NB4 (cell line): Measurements from ENCODE around the gene PPP4R4.

Experiments
- DNase-seq: peaks from one replicate; pipeline ENCODE4 v3.0.0; 2010; ENCODE audit warnings: low read depth
- H3K4me3 ChIP-seq: one replicate; pipeline ENCODE4 v1.5.1; 2011; ENCODE audit warnings: mild to moderate bottlenecking, low read depth, low read length, moderate library complexity
- MYC ChIP-seq: IDR thresholded peaks from 2 replicates; pipeline ENCODE4 v1.6.1; 2011; ENCODE audit warnings: low read depth, low read length
- POLR2A ChIP-seq: IDR thresholded peaks from 2 replicates; pipeline ENCODE4 v1.6.1; 2011; ENCODE audit warnings: mild to moderate bottlenecking; ENCODE audit not compliant: insufficient read length; ENCODE audit errors: extremely low read depth
- TF ChIP-seq, protein P1 (sequence below): IDR thresholded peaks from 2 replicates; pipeline ENCODE4 v1.6.1; 2011; ENCODE audit warnings: low read depth, low read length
- TF ChIP-seq, protein P2 (sequence below): IDR thresholded peaks from one replicate; pipeline ENCODE4 v1.5.1; 2012; ENCODE audit warnings: low read depth, low read length

The PPP4R4 gene

DNA sequence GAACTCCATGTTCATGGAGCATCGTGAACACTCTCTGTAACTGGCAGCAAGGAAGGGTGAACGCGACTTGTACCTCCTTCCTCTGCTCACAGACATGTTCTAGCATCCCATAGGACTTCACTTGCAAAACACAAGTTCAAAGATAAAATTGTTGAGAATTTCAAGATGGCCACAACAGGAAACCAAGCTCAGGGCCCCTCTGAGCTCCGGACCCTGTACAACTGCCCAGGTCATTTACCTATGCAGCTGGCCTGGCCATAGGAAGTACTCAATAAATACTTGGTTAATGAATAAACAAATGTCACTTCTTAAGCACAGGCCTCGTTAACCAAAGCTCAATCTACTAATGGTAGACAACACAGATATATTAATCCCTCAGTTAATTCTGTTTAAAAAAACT is 11.7 kb upstream of the PPP4R4 start:
- H3K4me3 ChIP-seq, result no peak overlapping the region
- TF ChIP-seq, protein P1, sequence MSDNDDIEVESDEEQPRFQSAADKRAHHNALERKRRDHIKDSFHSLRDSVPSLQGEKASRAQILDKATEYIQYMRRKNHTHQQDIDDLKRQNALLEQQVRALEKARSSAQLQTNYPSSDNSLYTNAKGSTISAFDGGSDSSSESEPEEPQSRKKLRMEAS, result no peak
- TF ChIP-seq, protein P2, sequence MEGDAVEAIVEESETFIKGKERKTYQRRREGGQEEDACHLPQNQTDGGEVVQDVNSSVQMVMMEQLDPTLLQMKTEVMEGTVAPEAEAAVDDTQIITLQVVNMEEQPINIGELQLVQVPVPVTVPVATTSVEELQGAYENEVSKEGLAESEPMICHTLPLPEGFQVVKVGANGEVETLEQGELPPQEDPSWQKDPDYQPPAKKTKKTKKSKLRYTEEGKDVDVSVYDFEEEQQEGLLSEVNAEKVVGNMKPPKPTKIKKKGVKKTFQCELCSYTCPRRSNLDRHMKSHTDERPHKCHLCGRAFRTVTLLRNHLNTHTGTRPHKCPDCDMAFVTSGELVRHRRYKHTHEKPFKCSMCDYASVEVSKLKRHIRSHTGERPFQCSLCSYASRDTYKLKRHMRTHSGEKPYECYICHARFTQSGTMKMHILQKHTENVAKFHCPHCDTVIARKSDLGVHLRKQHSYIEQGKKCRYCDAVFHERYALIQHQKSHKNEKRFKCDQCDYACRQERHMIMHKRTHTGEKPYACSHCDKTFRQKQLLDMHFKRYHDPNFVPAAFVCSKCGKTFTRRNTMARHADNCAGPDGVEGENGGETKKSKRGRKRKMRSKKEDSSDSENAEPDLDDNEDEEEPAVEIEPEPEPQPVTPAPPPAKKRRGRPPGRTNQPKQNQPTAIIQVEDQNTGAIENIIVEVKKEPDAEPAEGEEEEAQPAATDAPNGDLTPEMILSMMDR, result no peak
- no peak for TF ChIP-seq MYC
- DNase-seq, result no peak

DNA sequence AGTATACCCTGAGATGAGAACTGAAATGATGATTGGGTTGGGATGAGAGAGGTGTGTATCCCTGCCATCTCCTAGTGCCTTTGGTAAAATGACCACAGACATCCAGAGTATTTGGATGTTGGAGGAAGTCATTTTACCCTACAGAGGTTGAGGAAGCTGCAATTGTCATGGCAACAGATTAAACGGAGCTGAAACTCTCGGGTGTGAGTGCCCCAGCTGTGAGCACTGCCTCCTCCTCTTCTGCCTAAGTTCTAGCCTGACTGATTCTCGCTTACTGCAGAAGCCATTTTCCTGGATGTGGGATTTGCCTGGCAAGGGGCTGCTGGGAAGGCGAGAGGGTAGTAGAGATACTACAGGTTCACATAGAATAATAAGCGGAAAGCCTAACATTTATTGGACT is 10.3 kb upstream of the PPP4R4 start:
- TF ChIP-seq MYC (no peak), POLR2A (no peak)
- TF ChIP-seq, protein P2, result no peak
- TF ChIP-seq, protein P1, result no peak
- no peak overlapping the region for H3K4me3 ChIP-seq
- DNase-seq, result no peak

DNA sequence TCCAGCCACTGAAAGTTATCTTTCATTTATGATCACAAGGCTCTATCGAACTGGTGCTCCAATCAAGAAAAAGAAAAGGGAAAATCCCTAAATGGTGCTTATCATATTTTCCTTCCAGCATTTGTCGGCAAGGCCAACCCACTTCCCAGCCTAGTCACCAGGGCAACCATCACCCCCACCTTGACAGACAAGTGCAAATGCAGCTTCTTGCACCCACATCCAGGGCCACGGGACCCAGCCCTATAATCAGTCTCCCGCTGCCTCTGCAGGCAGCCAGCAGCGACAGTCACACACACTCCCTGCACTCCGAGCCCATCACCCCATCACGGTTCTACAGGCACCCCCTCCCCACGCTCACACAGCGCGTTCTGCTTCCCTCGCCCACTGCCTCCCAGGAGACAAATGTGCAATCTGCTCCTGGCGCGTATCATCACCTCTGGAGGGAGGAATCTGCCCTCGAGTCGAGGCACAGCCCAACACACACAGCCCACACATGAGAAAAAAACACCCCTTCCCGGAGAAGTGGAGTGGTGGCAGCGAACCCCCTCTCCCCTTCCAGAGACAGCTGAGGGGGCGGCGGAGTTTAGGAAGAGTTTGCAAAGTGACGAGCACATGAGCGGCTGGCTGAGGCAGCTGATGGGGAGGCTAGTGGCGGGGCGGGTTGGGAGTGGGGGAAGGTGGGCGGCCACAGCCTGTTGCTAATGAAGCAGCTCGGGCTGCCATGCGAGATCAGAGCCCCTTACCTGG is 9.3 kb upstream of the PPP4R4 start:
- DNase-seq, result no peak
- TF ChIP-seq POLR2A (no peak), MYC (no peak)
- TF ChIP-seq, protein P2, result no peak
- TF ChIP-seq, protein P1, result no peak
- no peak overlapping the region for H3K4me3 ChIP-seq

DNA sequence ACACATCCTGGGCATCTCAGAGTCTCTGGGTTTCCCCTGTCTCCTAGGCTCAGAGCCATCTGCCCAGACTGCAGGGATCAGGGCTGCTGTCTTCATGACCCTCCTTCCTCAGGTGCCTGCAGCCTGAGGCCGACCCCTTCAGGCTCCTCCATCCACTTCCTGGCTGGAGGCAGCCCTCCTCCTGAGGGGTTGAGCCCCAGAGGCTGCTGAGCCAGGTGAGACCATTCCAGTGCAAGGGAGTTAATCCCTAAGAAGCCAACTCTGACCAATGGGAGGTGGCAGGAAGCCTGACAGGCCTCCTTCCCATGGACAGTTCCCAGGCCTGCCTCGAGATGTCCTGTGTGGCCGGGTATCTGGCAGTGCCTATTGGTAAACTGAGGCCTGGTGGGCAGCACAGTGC is 8.4 kb upstream of the PPP4R4 start:
- H3K4me3 ChIP-seq, result no peak overlapping the region
- TF ChIP-seq, protein P2, result no peak
- TF ChIP-seq MYC, result no peak
- TF ChIP-seq, protein P1, result no peak
- TF ChIP-seq POLR2A, result no peak
- no peak for DNase-seq

DNA sequence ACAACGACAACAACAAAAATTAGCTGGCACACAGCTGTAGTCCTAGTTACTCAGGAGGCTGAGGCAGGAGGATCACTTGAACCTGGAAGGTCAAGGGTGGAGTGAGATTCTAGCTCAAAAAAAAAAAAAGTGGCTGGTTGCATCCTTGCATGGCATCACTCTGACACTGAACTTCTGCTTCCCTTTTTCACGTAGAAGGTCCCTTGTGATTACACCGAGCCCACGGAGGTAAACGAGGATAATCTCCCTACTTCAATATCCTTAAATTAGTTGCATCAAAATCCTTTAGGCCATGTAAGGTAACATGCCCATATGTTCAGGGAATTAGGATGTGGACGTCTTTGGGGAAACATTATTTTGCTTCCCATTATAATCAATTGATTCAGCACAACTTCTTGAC is 4.0 kb upstream of the PPP4R4 start:
- TF ChIP-seq POLR2A (no peak), MYC (no peak)
- TF ChIP-seq, protein P2, result no peak
- TF ChIP-seq, protein P1, result no peak
- H3K4me3 ChIP-seq, result no peak overlapping the region
- no peak for DNase-seq
